Islet of Langerhans (tissue), 1 donor: ENCODE results near the gene SYPL2.
A peak's percentile ranks its signal among the peaks of the same experiment; 100 is the strongest.
"Not testable (repeated sequence)": the region's sequence is repeated elsewhere in the genome, so short reads cannot be mapped to it uniquely, and the experiment has no call there.

Source experiments
- FAIRE-seq: peaks from one replicate; lab custom pipeline; 2011; peaks lifted over from hg19 to GRCh38; lab: Jason Lieb, UNC

The SYPL2 gene

DNA sequence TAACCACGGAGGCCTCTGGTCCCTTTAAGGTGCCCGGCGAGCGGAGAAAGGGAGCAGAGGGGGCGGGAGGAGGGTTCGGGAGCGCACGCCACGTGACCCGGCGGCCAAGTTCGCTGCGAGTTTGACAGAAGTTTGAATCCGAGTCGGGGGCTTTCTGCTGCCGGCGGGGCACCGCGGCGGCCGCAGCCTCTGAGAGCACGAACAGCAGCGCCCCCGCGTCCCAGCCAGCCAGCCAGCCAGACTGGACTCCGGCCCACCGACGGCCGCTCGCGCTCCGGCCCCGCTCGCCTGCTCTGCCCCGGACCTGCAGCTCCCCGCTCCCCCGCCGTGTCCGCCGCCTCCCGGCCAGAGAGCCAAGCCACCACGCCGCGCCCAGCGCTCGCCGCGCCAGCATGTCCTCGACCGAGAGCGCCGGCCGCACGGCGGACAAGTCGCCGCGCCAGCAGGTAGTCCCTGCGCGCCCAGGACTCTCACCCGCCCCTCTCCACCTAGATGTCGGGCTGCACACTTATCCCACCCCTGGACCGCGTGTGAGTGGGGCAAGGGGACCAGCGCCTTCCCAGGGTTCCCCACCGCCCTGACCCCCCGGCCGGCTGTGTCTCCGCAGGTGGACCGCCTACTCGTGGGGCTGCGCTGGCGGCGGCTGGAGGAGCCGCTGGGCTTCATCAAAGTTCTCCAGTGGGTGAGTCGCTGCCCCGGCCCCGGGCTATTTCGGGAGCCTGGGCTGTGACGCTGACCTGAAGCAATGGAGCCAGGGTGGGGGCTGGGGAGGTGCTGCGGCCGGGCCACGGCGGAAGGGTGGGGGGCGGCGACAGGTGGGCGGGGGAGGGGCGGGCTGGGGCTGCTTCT, at the start of gene SYPL2:
SYPL2 (plus strand) TSS at position 95 of the 849 bp plus-strand sequence; CDS start at position 393, 298 bp downstream.
- FAIRE-seq = no peak

DNA sequence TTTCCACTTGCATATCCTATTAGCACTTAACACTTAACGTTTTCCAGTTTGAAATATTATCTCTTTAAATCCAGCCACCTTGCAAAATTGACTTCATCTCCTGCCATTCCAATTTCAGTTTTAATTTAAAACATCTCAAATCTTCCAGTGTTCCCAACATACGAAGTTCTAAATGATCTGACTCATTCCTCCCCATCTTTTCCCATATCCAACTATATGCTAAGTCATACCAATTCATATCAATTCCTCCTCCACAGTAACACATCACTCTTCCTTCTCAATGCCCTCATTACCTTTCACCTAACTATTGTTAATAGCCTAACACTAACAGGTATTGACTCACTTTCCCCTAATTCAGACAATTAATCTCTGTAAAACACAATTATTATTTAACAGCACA, 42.8 kb upstream of the SYPL2 start:
- no peak for FAIRE-seq

DNA sequence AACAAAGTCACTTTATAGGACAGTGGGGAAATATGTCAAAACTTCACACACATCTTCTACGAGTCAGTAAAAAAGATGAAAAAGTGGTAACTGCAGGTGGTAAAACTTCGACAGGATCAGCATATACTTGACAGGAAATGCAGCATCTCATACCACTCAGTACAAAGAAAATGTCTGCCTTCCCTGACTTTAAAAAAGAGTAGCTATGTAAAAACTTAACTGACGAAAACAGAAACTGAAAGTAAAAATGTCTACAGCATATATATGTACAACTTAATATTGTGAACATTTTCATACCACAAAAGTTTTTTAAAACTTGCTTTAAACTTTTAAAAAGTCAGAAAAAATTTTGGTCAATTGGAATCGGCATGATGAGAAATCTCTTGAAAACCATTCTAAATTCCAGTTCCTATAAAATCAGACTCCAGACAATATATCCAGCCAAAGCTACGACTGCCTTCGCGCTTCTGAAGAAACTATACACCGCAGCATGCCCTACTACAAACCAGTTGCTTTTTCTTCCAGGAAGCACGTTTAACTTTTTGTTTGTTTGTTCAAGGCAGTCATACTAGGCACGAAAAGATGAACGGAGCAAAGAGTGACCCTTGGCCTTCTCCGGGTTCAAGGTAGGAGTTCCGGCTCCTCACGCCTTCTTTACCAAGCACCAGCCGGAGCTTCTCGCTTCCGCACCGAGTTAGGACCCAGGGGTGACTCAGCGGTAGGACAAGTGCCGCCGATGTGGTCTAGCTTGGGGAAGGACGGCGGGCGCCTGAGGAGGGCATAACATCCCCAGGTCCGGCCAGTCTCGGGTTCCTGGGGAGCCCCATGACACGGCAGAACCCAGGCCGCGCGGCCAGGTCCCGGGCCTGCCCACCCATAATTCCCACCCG, 40.7 kb upstream of the SYPL2 start:
- FAIRE-seq = no peak

DNA sequence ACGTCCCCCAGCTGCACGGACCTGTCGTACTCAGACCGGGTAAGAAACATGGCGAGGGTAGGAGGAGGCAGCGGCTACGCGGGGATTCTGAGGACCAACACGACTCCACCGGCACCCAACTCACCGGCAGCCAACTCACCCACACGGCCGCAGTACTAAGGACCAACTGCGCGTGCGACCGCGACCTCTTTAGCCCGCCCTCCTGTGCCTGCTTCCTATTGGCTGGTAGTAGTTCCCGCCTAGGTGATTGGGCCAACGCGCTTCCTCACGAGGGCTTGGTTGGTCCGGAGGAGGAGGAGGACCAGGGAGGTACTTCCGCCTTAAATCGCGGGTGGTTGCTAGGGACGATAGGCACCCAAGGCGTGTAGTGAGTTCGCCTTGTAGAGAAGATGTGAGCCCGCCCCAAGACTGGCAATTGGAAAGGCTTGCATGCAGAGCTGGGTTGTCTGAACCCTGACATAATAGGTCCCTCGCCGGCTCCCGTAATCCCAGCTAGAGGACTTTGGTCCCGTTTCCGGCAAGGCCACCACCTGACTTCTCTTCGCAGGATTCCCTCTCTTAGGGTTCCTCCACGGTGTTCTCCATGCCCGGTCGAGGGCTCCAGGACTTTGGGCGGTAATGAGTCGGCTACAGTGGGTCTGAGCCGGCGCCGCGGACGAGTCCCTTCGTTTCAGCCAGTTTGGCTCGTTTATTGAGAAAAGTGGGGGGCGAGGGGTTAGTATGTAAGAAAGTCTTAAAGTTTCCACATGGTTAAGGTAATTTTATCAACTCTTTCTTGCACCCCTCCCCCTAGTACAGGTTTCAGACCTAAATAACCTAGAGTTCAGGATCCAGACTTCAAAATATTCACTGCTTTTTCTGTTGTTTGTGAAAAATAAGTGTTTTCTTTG, 39.8 kb upstream of the SYPL2 start, which contains the start of gene PSMA5:
PSMA5 (minus strand) TSS at position 168 of the 890 bp plus-strand sequence; CDS start at position 50, 118 bp downstream.
- peak; percentile 30 for FAIRE-seq

DNA sequence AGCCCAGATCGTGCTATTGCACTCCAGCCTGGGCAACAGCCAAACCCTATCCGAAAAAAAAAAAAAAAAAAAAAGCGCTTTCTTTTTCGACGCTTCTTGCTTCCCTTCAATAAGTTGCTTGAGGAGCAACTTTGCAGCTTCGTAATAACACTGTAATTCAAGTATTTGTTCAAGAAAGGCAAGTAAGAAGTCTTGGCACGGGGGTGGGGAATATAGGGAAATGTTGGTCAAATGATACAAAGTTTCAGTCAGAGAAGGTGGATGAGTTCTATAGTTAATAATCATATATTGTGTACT, 39.2 kb upstream of the SYPL2 start:
- no peak for FAIRE-seq

DNA sequence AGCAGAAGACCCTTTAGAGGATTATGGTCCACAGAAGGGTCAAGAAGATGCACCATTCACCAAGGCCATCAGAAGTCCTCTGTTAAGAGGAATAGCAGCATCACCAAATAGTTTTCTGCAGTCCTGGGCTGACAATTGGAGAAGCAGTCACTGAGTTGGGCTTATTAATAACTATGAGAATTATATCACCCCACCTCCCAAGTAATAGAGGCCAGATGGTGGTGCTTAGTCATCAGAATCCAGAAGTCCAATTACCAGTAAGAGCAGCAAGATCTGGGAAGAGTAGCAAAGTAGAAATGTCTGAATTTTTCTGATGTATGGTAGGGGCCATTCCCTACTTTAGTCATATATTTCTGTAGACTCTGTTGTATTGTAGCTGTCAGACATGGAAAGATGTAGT, 34.0 kb upstream of the SYPL2 start:
- FAIRE-seq = no peak

DNA sequence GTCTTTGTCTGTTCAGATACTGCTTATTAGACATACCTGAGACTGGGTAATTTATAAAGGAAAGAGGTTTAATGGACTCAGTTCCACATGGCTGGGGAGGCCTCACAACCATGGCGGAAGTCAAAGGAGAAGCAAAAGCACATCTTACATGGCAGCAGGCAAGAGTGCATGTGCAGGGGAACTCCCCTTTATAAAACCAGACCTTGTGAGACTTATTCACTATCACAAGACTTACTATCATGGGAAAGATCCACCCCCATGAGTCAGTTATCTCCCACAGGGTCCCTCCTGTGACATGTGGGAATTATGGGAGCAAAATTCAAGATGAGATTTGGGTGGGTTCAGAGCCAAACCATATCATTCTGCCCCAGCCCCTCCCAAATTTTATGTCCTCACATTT, 33.0 kb upstream of the SYPL2 start:
- no peak for FAIRE-seq

DNA sequence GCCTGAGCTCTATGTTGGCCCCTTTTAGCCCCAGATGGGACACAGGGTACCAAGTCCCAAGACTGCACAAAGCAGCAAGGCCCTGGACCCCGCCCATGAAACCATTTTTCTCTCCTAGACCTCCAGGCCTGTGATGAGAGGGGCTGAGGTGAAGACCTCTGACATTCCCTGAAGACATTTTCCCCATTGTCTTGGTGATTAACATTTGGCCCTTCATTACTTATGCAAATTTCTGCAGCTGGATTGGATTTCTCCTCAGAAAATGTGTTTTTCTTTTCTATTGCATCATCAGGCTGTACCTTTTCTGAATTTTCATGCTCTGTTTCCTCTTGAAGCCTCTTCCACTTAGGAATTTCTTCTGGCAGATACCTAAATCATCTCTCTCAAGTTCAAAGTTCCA, 31.9 kb upstream of the SYPL2 start:
- no peak for FAIRE-seq

DNA sequence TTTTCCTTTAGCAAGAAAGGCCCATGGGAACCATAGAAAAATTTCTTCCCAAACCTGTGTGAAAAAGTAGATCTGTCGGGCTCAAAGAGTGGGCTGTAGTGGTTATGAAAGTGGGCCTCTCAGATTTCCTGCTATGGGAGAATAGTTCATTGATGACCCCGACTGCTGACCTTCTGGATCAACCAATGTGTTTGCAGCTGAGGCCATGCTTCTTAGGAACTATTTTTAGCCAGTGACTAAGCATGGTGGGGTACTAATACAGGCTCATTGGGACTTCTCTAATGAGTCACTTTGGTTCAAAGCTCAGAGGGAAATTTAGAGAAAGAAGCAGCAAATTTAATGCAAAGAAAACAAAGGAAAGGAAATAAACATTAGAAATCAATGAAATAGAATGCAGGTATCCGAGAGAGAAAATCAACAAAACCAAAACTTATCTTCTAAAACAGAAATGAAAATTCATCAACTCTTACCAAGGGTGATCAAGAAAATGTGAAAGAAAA, 27.5 kb upstream of the SYPL2 start:
- FAIRE-seq = no peak

DNA sequence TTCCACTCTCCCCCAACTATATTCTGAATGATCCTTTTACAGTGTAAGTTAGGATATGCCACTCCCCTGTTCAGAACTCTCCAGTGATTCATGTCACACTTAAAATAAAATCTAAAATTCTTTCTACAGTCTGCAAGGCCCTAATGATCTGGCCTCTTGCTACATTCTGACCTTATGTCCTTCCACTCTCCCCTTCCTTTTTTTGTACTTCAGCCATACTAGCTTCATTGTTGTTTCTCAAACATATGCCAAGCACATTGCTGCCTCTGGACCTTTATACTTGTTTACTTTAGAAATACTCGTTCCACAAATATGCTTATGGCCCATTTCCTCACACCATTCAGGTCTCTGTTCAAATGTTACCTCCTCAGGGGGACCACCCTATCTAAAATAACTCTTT, 25.3 kb upstream of the SYPL2 start:
- FAIRE-seq = no peak

DNA sequence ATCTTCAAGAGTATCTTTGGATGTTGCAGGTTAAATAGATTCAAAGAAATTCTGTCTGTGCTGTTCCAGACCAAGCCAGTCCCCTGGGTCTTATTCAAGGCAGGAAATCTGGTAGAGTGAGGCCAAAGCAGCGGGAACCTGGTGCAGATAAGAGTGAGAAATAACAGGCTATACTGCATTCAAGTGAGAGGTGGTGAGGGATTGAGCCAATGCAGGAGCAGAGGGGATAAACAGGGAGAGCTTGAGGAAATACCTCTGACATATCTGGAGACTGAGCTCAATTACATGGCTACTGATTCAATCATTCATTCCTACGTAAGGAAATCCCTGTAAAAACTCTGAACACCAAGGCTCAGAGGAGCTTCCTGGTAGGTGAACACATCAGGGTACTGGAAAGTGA, 22.9 kb upstream of the SYPL2 start:
- no peak for FAIRE-seq

DNA sequence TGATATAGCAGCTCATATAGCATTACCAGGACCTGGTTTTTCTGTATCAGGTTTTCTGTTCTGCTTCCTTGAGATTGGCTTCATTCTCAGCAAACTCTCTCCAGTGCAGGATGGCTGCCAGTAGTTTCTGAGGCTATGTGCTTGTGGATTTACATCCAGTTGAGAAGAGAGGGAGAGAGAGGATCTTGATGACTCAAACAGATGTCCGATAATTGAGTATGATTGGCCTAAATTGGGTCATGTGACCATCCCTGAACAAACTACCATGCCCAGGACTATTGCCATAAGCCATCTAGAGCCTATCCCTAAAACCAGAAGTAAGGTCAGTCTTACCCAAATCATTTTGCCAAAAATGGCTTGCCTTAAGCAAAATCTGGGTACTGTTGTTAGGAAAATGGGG, 22.0 kb upstream of the SYPL2 start:
- FAIRE-seq = no peak

DNA sequence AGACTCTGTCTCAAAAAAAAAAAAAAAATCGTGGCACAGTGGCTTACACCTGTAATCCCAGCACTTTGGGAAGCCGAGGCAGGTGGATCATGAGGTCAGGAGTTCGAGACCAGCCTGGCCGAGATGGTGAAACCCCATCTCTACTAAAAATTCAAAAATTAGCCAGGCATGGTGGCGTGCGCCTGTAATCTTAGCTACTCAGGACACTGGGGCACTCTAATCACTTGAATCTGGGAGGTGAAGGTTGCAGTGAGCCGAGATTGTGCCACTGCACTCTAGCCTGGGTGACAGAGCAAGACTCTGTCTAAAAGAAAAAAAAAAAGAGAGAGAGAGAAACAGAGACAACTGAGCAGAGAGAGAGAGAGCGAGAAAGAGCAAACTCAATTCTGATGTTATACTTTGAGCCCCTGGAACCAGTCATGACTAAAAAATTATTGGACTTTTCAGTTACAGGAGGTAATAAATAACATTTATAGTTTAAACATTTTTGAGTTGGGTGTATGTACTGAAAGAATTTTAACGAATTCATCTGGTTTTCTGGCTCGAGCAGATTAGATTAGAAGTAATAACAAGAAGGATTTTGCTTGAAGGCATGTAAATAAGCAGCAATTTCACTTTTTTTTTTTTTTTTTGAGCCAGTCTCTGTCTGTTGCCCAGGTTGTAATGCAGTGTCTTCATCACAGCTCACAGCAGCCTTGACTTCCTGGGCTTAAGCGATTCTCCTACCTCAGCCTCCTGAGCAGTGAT, 20.2 kb upstream of the SYPL2 start:
- FAIRE-seq = not testable (repeated sequence)

DNA sequence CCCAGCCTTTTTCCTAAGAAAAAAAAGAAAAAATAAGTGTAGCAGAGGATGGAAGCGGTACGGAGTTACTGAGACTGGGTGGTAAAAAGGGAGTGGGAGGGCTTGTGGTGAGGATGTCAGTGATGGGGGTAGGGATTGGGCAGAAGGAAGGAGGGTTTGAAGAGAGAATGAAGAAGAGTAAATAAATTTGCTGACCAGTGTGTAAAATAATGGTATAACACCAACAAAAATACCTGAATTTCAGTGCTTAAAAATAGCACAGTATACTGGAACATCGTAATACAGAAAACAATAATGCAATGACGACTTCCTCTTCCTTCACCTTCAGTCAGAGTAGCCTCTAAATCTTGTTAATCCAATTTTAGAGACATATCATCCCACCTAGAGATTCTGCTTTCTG, 18.8 kb upstream of the SYPL2 start:
- FAIRE-seq = no peak

DNA sequence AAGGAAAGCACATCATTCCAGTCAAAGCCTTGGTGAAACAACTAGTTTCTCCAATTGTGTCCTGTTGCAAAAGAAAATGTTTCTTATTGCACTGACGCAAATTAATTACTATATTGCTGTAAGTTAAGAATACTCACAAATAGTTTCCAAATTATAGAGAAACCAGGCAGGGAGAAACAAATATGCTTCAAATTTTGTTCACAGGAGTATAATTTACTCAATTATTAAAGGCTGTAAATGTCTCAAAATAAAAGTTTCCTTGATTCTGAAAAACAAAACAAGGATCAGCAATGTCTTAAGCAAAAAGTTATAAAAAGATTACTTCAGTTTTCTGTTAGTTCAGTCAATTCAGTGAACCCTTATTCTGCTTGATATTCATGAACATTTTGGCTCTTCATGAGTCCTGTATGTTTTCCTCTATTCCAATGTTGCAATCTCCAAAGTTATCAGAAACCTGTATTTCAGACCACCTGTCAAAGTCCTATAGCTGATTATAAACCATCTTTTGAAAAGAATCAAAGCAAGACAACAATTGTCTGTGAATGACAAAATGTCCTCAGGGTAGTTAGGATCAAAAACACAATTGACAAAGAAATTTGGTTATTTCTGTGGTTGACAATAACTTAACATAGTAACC, 11.7 kb upstream of the SYPL2 start:
- FAIRE-seq = no peak

DNA sequence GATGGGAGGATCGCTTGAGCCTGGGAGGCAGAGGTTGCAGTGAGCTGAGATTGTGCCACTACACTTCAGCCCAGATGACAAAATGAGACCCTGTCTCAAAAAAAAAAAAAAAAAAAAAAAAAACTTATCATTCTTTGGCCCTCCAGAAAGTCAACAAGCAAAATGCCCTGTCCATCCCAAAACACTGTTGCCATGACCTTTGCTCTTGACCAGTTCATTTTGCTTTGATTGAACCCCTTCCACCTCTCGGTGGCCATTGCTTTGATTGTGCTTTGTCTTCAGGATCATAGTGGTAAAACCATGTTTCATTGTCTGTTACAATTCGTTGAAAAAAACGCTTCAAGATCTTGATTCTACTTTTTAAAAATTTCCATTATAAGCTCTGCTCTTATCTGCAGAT, 8.5 kb upstream of the SYPL2 start:
- no peak for FAIRE-seq

DNA sequence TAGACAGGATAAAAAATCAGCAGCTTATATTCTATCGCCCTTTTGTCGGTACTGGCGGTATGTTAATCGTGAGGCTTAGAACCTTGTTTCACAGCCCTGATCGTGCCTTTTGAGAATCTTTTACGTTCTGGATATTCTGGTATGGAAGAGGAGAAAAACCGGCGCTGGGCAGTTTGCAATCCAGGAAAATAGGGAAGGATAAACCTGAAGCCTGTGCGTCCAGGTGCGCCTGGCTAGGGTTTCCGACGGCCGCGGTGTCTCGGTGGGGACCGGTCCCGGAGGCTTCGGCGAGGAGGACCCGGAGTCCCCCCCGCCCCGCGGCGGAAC, 258 bp upstream of the SYPL2 start:
- no peak for FAIRE-seq

DNA sequence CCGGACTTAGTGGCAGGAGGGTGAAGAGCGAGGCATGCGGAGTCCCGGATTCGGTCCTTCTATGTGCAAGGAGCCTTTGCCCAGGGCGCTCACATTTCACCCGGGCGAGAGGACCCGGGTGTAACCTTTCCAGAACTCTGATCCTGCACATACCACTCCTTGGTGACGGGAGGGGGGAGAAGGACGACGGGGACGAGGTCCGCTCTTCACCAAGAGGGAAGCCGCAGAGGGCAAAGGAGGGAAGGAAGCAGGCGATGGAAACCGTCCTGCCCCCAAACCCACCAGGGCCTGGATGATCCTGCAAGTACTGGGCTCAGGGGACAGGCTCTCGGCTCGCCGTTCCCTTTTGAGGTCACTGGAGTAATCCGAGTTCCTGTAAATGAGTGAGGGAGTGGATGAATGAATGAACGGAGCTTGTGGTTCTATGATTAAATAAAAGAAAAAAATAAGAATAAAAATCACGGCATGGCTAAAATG, 993 bp downstream of the SYPL2 start:
- no peak for FAIRE-seq

DNA sequence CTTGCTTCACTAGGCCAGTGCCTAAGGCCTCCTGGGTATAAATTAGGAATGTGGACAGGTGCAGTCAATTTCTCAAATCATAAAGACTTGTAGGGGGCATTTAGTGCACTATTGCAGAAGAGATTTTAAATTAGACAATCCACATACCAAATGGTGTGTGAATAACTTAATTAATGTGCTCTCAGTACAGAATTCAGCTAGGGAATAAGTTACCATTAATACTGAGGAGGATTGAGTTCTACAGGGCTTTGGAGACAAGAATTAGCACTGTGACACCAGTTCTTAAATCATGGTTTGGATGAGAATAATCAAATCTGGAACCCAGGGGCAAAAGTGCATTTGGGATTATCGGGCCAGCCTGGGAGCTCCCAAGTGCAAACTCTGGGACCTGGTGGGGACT, 1.7 kb downstream of the SYPL2 start:
- no peak for FAIRE-seq

DNA sequence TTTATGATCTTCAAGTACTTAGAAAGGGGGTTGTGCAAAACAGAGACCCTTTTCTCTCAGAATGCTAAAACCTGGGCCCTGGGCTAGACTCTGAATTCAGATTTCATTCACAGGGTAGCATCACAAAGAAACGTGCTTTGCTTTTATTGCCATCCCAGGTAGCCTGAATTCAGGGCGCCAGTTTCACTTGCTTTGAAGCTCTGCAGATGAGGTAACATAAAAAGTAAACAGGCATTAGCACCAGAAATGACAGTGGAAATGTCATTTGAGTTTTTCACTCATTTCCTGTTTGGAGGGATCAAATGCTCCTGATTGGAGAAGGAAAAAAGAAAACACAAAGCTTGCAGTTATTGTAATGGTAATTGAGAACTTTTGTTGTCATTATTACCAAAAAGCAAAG, 2.6 kb downstream of the SYPL2 start:
- FAIRE-seq = no peak

DNA sequence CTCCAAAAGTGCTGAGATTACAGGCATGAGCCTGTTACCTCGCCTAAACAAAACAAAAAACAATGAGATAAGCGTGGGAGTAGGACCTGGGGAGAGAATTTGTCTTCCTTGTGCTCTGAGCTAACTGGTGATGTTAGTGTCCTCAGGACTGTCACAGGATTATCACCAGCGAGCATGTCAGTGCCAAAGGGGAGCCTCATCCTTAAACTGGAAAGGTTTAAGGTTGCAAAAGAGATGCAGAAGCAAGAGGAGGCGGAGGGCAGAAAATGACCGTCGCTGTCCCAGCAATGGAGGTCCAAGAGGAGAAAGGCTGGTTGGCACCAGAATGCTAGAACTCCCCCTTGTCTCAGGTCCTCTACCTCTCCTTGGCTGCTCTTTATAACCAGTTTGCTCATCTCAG, 3.9 kb downstream of the SYPL2 start:
- FAIRE-seq = no peak
